RCC 7860 (cell line): ENCODE results near the gene FRMD8.
"Not testable (repeated sequence)": the region's sequence is repeated elsewhere in the genome, so short reads cannot be mapped to it uniquely, and the experiment has no call there.

Experiments
- DNase-seq: peaks from one replicate; pipeline ENCODE4 v3.0.0-alpha.2; 2015; ENCODE audit warnings: low spot score
- FAIRE-seq: peaks from 2 replicates; lab custom pipeline; 2012; peaks lifted over from hg19 to GRCh38; lab: Jason Lieb, UNC

FRMD8 gene

DNA sequence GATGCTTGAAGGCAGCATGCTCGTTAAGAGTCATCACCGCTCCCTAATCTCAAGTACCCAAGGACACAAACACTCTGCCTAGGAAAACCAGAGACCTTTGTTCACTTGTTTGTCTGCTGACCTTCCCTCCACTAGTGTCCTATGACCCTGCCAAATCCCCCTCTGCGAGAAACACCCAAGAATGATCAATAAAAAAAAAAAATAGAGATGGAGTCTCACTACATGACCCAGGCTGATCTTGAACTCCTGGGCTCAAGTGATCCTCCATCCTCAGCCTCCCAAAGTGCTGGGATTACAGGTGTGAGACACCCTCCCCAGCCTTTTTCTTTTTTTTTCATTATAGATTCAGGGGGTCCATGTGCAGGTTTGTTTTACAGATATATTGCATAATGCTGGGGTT, 65.8 kb downstream of the FRMD8 start:
- not testable (repeated sequence) for DNase-seq, FAIRE-seq

DNA sequence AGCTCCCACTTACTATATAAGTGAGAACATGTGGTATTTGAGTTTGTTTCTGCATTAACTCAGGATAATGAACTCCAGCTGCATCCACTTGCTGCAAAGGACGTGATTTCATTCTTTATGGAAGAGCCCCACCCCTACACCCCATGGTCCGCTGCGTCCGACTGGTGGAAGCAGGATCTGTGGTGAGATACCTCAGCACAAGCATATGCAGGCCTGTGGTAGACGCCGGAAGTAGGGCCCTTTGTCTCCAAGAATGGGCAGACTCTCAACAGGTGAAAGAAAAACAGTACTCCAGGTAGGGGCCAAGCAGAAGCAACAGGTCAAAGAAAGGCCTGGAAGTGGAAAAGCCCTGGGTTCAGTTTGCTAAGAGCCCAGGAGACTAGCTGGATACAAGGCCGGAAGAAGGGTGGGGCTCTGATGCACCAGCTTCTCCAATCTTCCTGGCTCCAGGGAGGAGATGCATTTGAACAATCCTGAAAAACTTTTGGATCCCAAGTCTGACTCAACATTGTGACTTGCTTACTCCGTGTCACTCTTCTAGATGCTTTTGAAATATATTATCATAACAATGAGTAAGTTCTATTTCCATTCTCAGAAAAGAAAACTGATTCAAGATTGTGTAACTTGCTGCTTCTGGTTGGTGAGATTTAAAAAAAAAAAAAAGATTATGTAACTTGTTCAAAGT, 66.5 kb downstream of the FRMD8 start:
- FAIRE-seq (no peak), DNase-seq (peak; percentile 8)

DNA sequence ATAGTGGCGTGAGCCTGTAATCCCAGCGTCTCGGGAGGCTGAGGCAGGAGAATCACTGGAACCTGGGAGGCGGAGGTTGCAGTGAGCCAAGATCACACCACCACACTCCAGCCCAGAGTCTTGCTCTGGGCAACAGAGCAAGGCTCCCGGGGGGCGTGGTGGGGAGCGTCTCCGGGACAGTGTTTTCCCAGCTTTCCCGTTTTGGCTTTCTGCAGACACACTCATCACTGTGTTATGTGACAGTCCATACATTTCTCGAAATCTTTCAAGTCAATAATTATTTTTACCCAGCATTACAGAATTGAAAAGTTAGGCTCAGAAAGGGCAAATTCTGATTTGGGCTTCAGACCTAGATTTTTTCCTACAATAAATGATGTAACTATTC, 67.9 kb downstream of the FRMD8 start:
- DNase-seq (no peak), FAIRE-seq (no peak)

DNA sequence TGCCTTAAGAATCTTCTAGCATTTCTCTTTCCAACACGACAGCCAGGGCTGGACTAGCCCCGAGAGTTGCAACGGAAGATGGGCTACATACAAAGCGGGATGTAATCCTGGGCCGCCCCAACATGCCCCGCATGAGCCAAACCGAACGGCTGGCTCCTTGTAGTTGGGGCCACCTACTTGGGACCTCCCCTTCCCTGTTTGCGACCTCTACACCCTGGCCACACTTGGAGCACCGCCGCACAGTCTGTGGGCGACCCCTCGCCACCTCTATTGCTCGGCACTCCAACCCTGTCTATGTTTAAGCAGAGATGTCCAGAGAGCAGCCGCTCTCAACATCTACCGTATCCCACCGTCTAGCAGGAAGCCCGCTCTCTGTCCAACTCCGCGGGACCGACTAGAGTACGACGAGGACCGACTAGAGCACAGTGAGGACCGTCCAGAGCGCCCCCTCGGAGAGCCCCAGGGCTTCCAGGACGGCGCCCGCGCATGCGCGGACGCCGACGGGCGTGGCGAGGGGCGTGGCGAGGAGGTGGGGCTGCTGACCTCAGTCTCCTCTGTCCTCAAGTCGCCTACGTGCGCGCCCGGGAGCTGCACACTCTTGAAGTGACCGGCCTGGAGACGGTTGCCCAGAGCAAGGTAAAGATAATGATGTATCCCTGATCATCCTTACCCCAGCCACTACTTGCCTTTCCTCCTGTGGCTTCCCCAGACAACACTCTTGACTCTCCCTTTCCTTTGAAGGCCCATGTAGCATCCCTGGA, 68.4 kb downstream of the FRMD8 start:
- FAIRE-seq (no peak), DNase-seq (peak; percentile 24)

DNA sequence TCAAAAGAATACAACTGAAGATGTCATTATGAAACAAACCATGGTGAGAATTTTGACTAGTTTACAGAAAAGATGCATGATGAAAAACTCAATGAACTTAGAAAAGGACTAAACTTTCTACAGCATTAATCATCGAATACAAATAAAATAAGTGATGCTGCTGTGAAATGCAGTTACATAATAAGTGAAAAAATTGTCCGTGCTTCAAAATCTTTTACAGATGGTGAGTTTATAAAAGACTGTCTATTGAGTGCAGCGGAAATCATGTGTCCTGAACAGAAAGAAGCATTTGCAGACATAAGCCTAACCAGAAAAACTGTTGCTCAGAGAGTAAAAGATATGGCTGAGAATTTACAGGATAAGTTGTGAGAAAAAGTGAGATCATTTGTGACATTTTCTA, 70.0 kb downstream of the FRMD8 start:
- DNase-seq, result no peak
- no peak for FAIRE-seq

DNA sequence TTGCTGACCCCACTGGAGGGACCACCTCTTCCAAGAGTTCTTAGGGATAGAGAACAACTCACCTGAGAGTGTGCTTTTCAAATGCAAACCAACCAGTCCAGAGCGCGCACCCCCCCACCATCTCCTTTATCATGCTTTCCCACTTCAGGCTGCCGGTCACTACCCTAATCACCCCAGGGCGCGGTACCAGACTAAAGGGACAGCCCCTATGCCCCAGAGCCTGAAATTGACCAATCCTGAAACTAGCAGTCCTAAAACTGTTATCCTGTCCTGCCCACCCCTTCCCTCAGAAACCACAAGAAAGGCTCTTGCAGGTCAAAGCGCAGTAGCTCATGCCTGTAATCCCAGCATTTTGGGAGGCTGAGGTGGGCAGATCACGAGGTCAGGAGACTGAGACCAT, 73.1 kb downstream of the FRMD8 start:
- no peak for DNase-seq
- no peak for FAIRE-seq
